GM12874 (cell line): Measurements from ENCODE around the gene TIMELESS.

Experiments used
- CTCF ChIP-seq: IDR thresholded peaks from 2 replicates; pipeline ENCODE4 v1.5.1; 2011; ENCODE audit warnings: low read depth, mild to moderate bottlenecking, control low read depth, low read length, moderate library complexity; ENCODE audit not compliant: insufficient read depth

Gene TIMELESS

GRCh38 chr12:56448860-56449621 is at the start of gene TIMELESS:
Gene TIMELESS, minus strand, starts transcription at chr12:56449426. Its CDS starts 15,256 bp downstream, at chr12:56434170.
- TF ChIP-seq CTCF = no peak

- peak; percentile 51; the same call in 1 of the 2 replicates for TF ChIP-seq CTCF
Observed at GRCh38 chr12:56496704-56497103, 47.5 kb upstream of the TIMELESS start.

- TF ChIP-seq CTCF = no peak
Observed at GRCh38 chr12:56490360-56490759, 41.1 kb upstream of the TIMELESS start.

GRCh38 chr12:56488041-56488955 is 39.1 kb upstream of the TIMELESS start, which contains the start of gene GLS2:
Gene GLS2, minus strand, starts transcription at chr12:56488161. Its CDS starts 43 bp downstream, at chr12:56488118.
- TF ChIP-seq CTCF = no peak

- TF ChIP-seq CTCF = no peak
Observed at GRCh38 chr12:56487448-56488040, 38.3 kb upstream of the TIMELESS start.

GRCh38 chr12:56486694-56487093 is 37.5 kb upstream of the TIMELESS start:
- TF ChIP-seq CTCF = no peak

- no peak for TF ChIP-seq CTCF
Observed at GRCh38 chr12:56484566-56484965, 35.3 kb upstream of the TIMELESS start.
